Upper lobe of right lung (tissue), 1 donor: ENCODE measurements around the gene AGT. TPM values are rescaled to one million over a fixed set of nuclear protein-coding genes. Genes with fewer than 3 reads are reported as not detected.
A peak's percentile ranks its signal among the peaks of the same experiment; 100 is the strongest.

ENCODE experiments used
- ATAC-seq: fragments of 200-7000 bp; cut with Tn5 transposase; one replicate; pipeline ENCODE4 v1.9.1; 2020; ENCODE audit warnings: mild to moderate bottlenecking, moderate library complexity
- DNase-seq: peaks from one replicate; pipeline ENCODE4 v3.0.0-alpha.2; 2020
- H3K27ac ChIP-seq: fragments of 200-600 bp; one replicate; pipeline ENCODE4 v1.8.0; 2022
- H3K27me3 ChIP-seq: fragments of 200-600 bp; one replicate; pipeline ENCODE4 v1.8.0; 2022; ENCODE audit warnings: mild to moderate bottlenecking
- H3K36me3 ChIP-seq: fragments of 200-600 bp; one replicate; pipeline ENCODE4 v1.8.0; 2022
- H3K4me1 ChIP-seq: fragments of 200-600 bp; one replicate; pipeline ENCODE4 v1.8.0; 2022
- H3K4me3 ChIP-seq: fragments of 200-600 bp; one replicate; pipeline ENCODE4 v1.8.0; 2022; ENCODE audit warnings: mild to moderate bottlenecking
- H3K9me3 ChIP-seq: fragments of 200-600 bp; one replicate; pipeline ENCODE4 v1.8.0; 2022
- CTCF ChIP-seq: fragments of 200-600 bp; IDR thresholded peaks from one replicate; pipeline ENCODE4 v1.8.0; 2022; ENCODE audit warnings: antibody characterized with exemption
- intact Hi-C: fragments of 100-400 bp; cut with DNase I; formaldehyde crosslinking; loops from one replicate; pipeline ENCODE4 v1.11.0; 2022
- total RNA-seq: library from RNA; stranded (reverse); fragmentation: NEBNext Ultra II Directional; extraction: Animal tissue kit (Norgen Biotek cat#: 25700); gene quantifications from one replicate; pipeline ENCODE4 v1.2.1, GENCODE V29; 2021
- donor health status: DM: no; HTN: yes; CAD: no; lungs with severe emphysema.

Gene AGT
- total RNA-seq, 1 donor from 2014 or later: 1.8 TPM

GRCh38 chr1:230690101-230690500 lies 23.8 kb downstream of the AGT start:
- peak; percentile 14 for ATAC-seq
- peaks cover 87% of the 10 kb centered on the region for H3K36me3 ChIP-seq

GRCh38 chr1:230686747-230687146 lies 27.2 kb downstream of the AGT start:
- Histone ChIP-seq H3K9me3 (no peaks in the 10 kb centered on the region), H3K27ac (no peak overlapping the region), H3K36me3 (peaks cover 99% of the 10 kb centered on the region), H3K27me3 (no peaks in the 10 kb centered on the region), H3K4me3 (no peak overlapping the region), H3K4me1 (peaks cover 4% of the 10 kb centered on the region)
- TF ChIP-seq CTCF: no peak
- DNase-seq (no peak), ATAC-seq (no peak)
- intact Hi-C loops: no loop called here

More at GRCh38 chr1:230690101-230690500, 23.8 kb downstream of the AGT start:
- intact Hi-C loops: no loop called here
- no peak for DNase-seq
- Histone ChIP-seq H3K4me3 (no peak overlapping the region), H3K27ac (no peak overlapping the region), H3K27me3 (no peaks in the 10 kb centered on the region), H3K9me3 (no peaks in the 10 kb centered on the region), H3K4me1 (no peaks in the 10 kb centered on the region)
- TF ChIP-seq CTCF: no peak

GRCh38 chr1:230684998-230685397 lies 28.9 kb downstream of the AGT start:
- ATAC-seq: no peak
- H3K27ac ChIP-seq: no peak overlapping the region
- no peak for TF ChIP-seq CTCF
- H3K27me3 ChIP-seq: no peaks in the 10 kb centered on the region
- no peak for DNase-seq
- intact Hi-C loops: no loop called here
- peaks cover 9% of the 10 kb centered on the region for H3K4me1 ChIP-seq
- H3K9me3 ChIP-seq: no peaks in the 10 kb centered on the region
- peaks cover 98% of the 10 kb centered on the region for H3K36me3 ChIP-seq
- H3K4me3 ChIP-seq: no peak overlapping the region

GRCh38 chr1:230684146-230684545 lies 29.8 kb downstream of the AGT start:
- DNase-seq (no peak), ATAC-seq (peak; percentile 58)
- Histone ChIP-seq H3K4me3 (no peak overlapping the region), H3K36me3 (peaks cover 98% of the 10 kb centered on the region), H3K27ac (no peak overlapping the region), H3K27me3 (no peaks in the 10 kb centered on the region), H3K9me3 (no peaks in the 10 kb centered on the region), H3K4me1 (peaks cover 9% of the 10 kb centered on the region)
- intact Hi-C loops: no loop called here
- no peak for TF ChIP-seq CTCF

- Histone ChIP-seq H3K4me1 (peaks cover 9% of the 10 kb centered on the region), H3K9me3 (no peaks in the 10 kb centered on the region), H3K27ac (no peak overlapping the region), H3K36me3 (peaks cover 96% of the 10 kb centered on the region), H3K4me3 (no peak overlapping the region), H3K27me3 (no peaks in the 10 kb centered on the region)
- DNase-seq: no peak
- ATAC-seq: no peak
- intact Hi-C loops: no loop called here
- TF ChIP-seq CTCF: no peak
Measured at GRCh38 chr1:230682882-230683610, 30.9 kb downstream of the AGT start.
